Melanocyte of skin (primary cell): ENCODE results near the gene ODAD4. TPM values are rescaled to one million over a fixed set of nuclear protein-coding genes. Genes with fewer than 3 reads are reported as not detected.

Source experiments
- total RNA-seq, 2 donors: library from RNA; depleted of rRNA; stranded (reverse); fragments of >200 nt; gene quantifications; 2 replicates each; pipeline ENCODE4 v1.2.3, GENCODE V29; 2012

The ODAD4 gene, protein sequence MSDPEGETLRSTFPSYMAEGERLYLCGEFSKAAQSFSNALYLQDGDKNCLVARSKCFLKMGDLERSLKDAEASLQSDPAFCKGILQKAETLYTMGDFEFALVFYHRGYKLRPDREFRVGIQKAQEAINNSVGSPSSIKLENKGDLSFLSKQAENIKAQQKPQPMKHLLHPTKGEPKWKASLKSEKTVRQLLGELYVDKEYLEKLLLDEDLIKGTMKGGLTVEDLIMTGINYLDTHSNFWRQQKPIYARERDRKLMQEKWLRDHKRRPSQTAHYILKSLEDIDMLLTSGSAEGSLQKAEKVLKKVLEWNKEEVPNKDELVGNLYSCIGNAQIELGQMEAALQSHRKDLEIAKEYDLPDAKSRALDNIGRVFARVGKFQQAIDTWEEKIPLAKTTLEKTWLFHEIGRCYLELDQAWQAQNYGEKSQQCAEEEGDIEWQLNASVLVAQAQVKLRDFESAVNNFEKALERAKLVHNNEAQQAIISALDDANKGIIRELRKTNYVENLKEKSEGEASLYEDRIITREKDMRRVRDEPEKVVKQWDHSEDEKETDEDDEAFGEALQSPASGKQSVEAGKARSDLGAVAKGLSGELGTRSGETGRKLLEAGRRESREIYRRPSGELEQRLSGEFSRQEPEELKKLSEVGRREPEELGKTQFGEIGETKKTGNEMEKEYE
- under 1 TPM; 0.67 to 0.69 TPM for total RNA-seq

DNA sequence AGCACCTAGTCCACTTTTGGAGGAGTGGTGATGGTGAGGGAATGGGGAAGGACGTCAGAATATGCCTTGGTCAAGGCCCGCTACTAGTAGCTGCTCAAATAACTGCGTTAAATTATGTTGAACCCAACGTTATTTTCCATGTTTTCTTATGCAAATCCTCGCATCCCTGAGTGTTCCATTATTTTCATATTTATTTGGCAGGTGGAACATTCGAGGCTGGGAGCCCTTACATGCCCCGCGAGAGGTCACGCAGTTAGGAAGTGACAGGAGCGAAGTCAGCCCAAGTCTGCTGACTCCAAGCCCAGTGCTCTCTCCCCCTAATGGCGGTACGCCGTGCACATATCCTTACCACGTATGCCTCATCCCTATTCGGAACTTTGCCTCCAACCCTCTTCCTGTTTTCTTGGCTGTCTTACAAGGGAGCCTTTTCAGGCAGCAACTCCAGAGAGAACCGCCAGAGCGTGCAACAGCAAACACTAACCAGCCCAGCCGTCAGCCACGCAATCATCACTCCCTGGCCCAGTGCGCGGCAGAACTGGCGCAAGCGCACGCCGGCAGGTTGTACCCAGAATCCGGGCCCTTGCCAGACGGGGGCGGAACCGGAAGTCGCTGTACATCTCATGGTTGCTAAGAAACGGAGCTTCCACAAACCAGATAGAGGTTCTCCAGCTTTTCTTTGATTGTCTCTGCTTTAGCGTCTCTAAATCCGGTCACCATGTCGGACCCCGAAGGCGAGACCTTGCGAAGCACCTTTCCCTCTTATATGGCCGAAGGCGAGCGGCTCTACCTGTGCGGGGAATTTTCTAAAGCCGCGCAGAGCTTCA, at the start of gene ODAD4:
Gene ODAD4, plus strand, starts transcription at position 609 of the 824 bp plus-strand sequence. Its CDS starts 107 bp downstream, at position 716.

DNA sequence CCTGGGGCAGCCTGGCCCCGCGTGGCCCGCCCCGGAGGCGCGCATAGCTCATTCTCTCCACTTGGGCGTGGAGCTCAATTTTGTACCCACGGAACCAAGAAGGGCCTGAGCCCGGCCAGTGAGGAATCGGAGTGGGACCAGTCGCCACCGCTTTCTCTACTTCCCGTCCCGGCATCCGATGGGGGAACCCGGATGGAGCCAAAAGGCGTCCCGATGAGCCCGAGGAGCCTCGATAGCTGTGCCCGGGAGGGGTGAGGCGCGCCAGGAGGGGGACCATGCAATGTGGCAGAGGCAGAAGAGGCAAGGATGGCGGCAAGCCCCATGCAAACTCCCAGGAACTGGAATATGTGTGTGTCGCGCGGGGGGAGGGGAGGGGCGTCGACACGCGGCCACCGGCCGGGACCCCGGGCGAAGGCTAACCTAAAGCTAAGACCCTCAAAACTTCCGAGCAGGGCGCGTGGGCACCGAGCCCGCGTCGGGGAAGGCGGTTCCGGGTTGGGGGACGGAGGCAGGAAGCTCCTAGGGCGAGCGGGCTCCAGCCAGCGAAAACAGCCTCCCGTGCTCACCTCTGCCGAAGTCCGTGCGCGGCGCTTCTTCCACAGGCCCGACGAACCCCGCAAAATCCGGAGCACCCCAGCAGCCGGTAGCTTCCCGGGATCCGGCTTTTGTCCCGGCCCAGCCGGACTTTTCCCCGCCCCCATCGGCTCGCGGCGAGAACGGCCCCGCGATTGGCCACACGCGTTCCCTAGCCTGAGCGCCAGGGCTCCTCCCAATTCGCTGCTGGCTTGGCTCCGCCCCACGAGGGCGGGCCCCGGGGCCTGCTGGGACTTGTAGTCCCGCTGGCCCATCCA, 11.9 kb upstream of the ODAD4 start, which contains the start of gene ACLY:
Gene ACLY, minus strand, starts transcription at position 638 of the 851 bp plus-strand sequence. CDS start 5,078 bp downstream, outside the sequence.

DNA sequence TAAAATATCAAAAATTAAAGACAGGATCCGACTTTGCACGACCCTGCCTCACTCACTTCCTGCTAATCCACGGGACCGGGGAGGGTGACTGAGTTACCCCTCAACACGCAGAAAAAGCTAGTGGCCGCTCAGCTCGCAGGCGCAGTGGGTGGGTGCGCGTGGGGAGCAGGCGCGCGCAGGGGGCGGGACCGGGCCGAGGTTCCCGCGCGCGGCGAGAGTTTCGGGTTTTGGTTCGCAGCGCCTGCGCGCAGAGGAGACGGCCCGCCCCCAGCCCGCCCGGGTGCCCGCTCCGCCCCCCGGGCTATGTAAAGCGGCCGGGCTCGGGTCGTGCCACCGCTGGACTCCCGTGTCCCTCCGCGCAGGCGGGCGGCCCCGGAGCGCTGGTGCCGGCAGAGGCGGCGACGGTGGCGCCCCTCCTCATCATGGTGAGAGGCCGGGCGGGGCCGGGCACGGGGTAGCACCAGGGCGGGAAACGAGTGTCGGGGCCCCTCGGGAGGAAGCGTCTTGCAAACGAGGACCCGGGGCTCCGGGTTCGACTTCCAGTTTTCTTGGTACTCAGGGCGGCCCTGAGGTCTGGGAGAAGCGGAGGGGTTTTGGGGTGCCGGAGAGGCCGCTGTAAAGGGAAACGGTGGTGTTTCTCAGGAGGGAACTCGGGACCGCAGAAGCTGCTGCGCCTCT, 36.2 kb downstream of the ODAD4 start, which contains the start of gene CNP:
Gene CNP, plus strand, starts transcription at position 333 of the 678 bp plus-strand sequence. Its CDS starts 90 bp downstream, at position 423.

Other genes starting within 250 kb of the ODAD4 start
- 10 to 100 TPM; 52.3 to 67.3 TPM for gene EIF1, start 241.7 kb upstream of the ODAD4 start, total RNA-seq
- not detected for gene GAST, start 218.3 kb upstream of the ODAD4 start, total RNA-seq
- gene HAP1, start 196.0 kb upstream of the ODAD4 start, total RNA-seq = under 1 TPM in 1 of 2 donors, not detected in 1; under 0.01 TPM
- 1 to 10 TPM; 1.7 to 3.8 TPM for gene JUP, start 143.9 kb upstream of the ODAD4 start, total RNA-seq
- 10 to 100 TPM; 17.2 to 24.0 TPM for gene P3H4, start 118.7 kb upstream of the ODAD4 start, total RNA-seq
- gene FKBP10, start 117.6 kb upstream of the ODAD4 start, total RNA-seq = 100 to 1,000 TPM in 1 of 2 donors, 10 to 100 TPM in 1; 64.0 to 111 TPM
- 10 to 100 TPM; 37.5 to 49.0 TPM for gene NT5C3B, start 94.4 kb upstream of the ODAD4 start, total RNA-seq
- gene KLHL10, start 92.8 kb upstream of the ODAD4 start, total RNA-seq = under 1 TPM in 1 of 2 donors, not detected in 1; under 0.01 TPM
- 10 to 100 TPM; 23.4 to 26.6 TPM for gene KLHL11, start 65.2 kb upstream of the ODAD4 start, total RNA-seq
- gene ACLY, start 11.7 kb upstream of the ODAD4 start, total RNA-seq = 100 to 1,000 TPM; 219 to 239 TPM
- 100 to 1,000 TPM; 226 to 268 TPM for gene CNP, start 36.2 kb downstream of the ODAD4 start, total RNA-seq
- 10 to 100 TPM; 52.7 to 74.3 TPM for gene DNAJC7, start 86.8 kb downstream of the ODAD4 start, total RNA-seq
- 10 to 100 TPM; 25.8 to 33.6 TPM for gene NKIRAS2, start 89.5 kb downstream of the ODAD4 start, total RNA-seq
- gene C17orf113, start 120.0 kb downstream of the ODAD4 start, total RNA-seq = under 1 TPM; under 0.01 to 0.34 TPM
- not detected for gene ZNF385C, start 167.9 kb downstream of the ODAD4 start, total RNA-seq
- gene DHX58, start 182.1 kb downstream of the ODAD4 start, total RNA-seq = 100 to 1,000 TPM in 1 of 2 donors, 10 to 100 TPM in 1; 86.9 to 121 TPM
- 10 to 100 TPM; 16.2 to 17.3 TPM for gene KAT2A, start 190.8 kb downstream of the ODAD4 start, total RNA-seq
- gene HSPB9, start 192.2 kb downstream of the ODAD4 start, total RNA-seq = under 1 TPM in 1 of 2 donors, not detected in 1; under 0.01 TPM
- gene RAB5C, start 224.4 kb downstream of the ODAD4 start, total RNA-seq = 100 to 1,000 TPM; 140 to 227 TPM